Epidermal melanocyte (primary cell): ENCODE results near the gene PRDM4.

Experiments used
- DNase-seq: peaks from one replicate; pipeline ENCODE4 v3.0.0; 2011; ENCODE audit warnings: low spot score; ENCODE audit not compliant: insufficient read length

PRDM4 gene

GRCh38 chr12:107760809-107761501 is at the start of gene PRDM4:
PRDM4 (minus strand) TSS chr12:107761137; CDS start chr12:107760515, 622 bp downstream.
- peak; percentile 95 for DNase-seq

- no peak for DNase-seq
These were observed 46.7 kb upstream of the PRDM4 start for GRCh38 chr12:107807471-107808150.

- DNase-seq = no peak
These were observed 44.7 kb upstream of the PRDM4 start for GRCh38 chr12:107805488-107806180.

- no peak for DNase-seq
These were observed 42.2 kb upstream of the PRDM4 start for GRCh38 chr12:107803092-107803491.

- DNase-seq = no peak
These were observed 40.2 kb upstream of the PRDM4 start for GRCh38 chr12:107801150-107801549.

GRCh38 chr12:107798580-107798979 is 37.6 kb upstream of the PRDM4 start:
- DNase-seq = no peak

- DNase-seq = no peak
These were observed 33.5 kb upstream of the PRDM4 start for GRCh38 chr12:107794451-107794850.

GRCh38 chr12:107791465-107792089 is 30.6 kb upstream of the PRDM4 start:
- no peak for DNase-seq

- DNase-seq = no peak
These were observed 27.9 kb upstream of the PRDM4 start for GRCh38 chr12:107788690-107789458.

GRCh38 chr12:107788281-107788680 is 27.3 kb upstream of the PRDM4 start:
- no peak for DNase-seq

GRCh38 chr12:107783406-107784376 is 22.8 kb upstream of the PRDM4 start:
- DNase-seq = no peak

- no peak for DNase-seq
These were observed 21.1 kb upstream of the PRDM4 start for GRCh38 chr12:107782067-107782466.

- DNase-seq = no peak
These were observed 19.4 kb upstream of the PRDM4 start for GRCh38 chr12:107780298-107780697.

- DNase-seq = no peak
These were observed 18.3 kb upstream of the PRDM4 start for GRCh38 chr12:107779077-107779831.

GRCh38 chr12:107778383-107779025 is 17.6 kb upstream of the PRDM4 start:
- no peak for DNase-seq

GRCh38 chr12:107776171-107776570 is 15.2 kb upstream of the PRDM4 start:
- no peak for DNase-seq

- DNase-seq = no peak
These were observed 14.3 kb upstream of the PRDM4 start for GRCh38 chr12:107775093-107775721.

- no peak for DNase-seq
These were observed 13.6 kb upstream of the PRDM4 start, which contains the start of gene ASCL4 for GRCh38 chr12:107774349-107775029. ASCL4 (plus strand) TSS chr12:107774704; CDS start chr12:107775219, 515 bp downstream.
